HG03378 (cell line): Measurements from ENCODE around the gene CAMP.
"Not testable (repeated sequence)": the region's sequence is repeated elsewhere in the genome, so short reads cannot be mapped to it uniquely, and the experiment has no call there.

Experiments used
- ATAC-seq: cut with Tn5 transposase; IDR thresholded peaks from one replicate; pipeline ENCODE4 v1.9.1; 2021; ENCODE audit warnings: mild to moderate bottlenecking, moderate library complexity; ENCODE audit not compliant: unreplicated experiment

The CAMP gene

DNA sequence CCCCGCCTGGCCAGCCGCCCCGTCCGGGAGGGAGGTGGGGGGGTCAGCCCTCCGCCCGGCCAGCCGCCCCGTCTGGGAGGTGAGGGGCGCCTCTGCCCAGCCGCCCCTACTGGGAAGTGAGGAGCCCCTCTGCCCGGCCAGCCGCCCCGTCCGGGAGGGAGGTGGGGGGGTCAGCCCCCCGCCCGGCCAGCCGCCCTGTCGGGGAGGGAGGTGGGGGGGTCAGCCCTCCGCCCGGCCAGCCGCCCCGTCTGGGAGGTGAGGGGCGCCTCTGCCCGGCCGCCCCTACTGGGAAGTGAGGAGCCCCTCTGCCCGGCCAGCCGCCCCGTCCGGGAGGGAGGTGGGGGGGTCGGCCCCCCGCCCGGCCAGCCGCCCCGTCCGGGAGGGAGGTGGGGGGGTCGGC lies 11.5 kb upstream of the CAMP start:
- not testable (repeated sequence) for ATAC-seq

DNA sequence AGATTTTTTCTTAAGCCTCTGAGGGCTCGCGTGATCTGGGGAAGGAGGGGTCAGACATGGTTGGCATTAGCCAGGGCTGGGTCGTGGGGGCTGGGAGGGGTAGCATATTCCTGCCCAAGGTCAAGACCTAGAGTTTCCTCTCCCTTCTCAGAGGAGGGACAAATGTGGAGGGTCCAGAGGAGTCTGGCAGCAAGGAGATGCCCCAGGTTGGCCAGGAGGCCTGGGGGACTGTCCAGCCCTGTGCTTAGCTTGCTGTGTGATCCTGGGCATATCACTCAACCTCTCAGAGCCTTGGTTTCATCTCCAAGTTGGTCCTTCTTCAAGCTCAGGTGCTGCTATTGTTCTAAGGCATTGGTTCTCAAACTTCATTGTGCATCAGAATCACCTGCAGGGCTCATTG lies 9.1 kb upstream of the CAMP start:
- ATAC-seq = no peak

DNA sequence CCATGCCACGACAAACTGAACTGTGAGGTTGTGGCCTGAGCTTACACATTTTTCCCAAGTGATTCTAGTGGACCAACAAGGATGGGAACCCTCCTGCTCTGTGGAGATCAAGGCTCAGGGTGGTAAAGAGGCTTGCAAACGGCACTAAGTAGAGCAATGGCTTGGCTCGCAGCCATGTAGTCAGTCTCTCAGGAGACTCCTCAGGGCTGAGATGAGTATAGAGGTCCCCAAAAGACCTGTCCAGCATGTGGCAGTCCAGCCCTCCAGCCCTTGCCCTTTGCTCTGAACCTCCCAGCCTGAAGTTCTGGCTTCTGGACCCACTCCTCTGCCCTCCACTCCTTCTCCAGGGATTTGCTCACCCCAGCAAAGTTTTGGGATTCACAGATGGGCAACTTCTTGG lies 8.3 kb upstream of the CAMP start:
- no peak for ATAC-seq

DNA sequence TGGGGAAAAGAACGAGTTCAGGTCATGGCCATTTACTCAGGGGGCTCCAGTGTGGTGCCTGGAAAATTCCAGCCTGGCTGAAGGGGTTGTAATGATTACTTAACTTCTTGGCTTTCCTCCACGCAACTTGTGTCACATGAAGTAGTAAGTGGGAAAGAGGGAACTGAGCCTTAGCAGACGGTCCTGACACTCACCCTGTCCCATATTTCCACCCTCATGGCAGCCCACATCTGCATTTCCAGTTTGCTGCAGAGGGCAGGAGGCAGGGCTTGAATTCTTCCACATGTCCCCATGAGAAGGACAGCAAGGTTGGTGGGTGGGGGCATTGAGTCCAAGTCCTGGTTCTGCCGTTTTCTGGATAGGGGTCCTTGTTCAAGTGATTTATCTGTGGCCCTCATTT lies 7.8 kb upstream of the CAMP start:
- no peak for ATAC-seq

DNA sequence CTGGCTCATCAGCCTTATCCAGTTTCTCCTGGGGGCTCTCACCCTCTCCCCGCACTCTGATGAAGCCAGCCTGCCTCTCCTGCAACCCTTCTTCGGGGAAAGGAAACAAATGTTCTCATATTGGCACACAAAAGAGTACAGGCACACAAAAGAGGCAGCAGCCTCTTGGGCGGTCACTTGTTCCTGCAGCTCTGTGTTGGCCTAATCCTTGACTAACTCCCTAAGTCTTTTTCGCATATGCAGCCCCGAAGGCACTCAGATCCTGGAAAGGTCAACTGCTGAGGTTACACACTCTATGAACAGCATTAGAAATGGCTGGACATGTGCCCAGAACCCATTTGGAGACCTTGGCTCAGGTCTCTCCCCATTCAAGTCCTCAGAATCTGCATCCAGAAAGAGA lies 7.4 kb upstream of the CAMP start:
- no peak for ATAC-seq

DNA sequence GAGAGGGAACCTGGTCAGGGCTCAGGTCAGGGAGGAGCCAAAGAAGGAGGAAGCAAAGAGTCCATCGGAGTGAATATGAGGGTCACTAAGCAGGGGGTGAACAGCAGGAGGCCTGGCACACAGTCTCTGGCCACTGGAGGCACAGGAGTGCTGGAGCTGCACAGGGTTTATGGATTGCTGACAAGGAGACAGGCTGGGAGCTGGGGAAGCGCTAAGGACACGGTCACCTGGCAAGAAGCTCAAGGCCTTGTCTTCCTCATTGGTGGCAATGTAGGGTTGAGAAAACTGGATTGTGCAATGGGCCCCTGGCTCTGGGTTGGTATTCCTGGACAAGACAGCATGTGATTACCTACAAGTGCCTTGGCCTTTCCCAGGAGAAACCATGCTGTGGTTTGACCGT lies 5.8 kb upstream of the CAMP start:
- no peak for ATAC-seq

DNA sequence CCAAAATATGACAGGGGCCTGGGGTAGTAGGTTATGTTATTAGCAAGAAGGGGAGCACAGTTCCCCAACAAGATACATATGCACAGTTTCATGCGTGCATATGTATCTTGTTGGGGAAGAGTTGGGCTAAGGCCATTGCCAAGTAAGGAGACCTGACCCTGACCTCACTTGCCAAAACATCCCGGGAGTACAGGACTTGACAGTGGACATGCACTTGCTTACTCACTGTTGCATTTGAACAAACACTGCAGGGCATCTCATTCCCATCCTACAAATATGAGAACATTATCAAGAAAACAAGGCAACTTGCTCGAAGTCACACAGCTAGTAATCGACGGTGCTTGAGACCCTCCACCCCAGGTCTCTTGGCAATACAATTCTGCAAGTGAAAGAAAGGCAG lies 4.8 kb upstream of the CAMP start:
- ATAC-seq = no peak

DNA sequence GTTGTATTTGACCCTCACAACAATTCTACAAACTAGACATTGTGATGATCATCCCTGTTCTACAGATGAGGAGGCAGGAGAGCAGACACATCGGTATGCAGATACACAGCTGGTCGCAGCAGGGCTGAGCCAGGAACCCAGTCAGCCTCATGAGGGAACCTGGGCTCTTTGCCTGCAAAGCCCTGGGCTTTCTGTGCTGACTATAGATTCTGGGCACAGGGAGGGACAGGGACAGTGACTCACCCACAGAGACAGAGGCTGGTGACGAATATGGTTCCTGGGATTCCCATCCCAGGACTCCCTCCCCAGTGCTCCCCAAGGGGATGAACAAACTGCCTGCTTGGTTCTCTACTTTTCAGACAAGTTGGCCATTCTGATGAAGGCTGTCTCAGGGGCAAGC lies 3.8 kb upstream of the CAMP start:
- ATAC-seq = no peak

DNA sequence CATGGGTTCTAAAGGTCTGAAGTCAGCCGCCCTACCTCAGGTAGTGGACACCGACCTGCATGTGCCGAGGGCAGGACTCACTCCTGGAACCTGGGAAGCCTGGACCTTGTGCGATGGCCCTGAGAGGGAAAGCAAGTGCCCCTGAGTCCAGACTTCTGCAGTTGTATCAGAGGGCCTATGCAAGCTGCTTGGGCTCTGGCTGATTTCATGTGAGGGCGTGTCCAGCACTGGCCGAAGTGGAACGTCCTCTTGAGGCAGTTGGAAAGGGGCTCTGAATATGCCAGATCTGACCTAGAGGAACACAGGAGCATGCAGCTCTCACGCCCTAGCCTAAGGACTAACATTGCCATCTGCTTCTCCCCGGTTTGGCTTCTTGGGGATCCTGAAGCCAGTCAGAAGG lies 2.5 kb upstream of the CAMP start:
- ATAC-seq = no peak

DNA sequence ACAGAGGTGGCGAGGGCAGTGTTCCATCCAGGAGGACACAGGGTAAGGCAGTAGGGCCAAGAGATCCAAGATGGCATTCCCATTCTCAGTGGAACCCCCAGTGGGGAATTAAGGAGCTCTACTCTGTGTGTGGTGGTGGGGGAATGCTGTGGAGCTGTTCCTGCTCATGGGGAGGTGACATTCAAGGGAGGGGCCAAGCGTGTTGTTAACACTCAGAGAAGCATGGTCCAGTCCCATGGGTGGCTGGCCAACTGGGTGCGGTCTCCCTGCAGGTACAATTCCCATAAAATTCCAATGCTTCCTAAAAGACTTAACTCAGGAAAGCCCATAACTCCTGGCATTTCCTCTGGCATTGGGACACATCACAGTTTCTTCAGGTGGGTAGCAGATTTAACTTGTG lies 2.3 kb downstream of the CAMP start:
- no peak for ATAC-seq

DNA sequence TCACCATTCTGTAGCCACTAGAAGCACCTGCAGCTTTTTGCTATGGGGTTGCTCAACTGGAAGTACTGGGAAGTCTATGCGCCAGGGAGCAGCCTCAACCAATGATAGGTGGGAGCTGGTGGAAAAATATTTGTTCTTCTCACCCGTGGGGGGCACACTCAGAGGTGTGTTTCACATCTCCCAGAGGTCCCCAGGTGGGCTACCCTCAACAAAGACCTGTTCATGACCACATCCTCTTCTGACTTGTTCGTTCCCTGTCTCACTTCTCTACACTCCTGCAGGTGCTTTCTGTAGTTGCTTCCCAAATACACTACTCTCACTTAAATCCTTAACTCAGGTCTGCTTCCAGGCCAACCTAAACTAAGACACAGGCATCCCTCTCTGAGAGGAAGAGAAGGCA lies 3.6 kb downstream of the CAMP start:
- ATAC-seq = no peak

DNA sequence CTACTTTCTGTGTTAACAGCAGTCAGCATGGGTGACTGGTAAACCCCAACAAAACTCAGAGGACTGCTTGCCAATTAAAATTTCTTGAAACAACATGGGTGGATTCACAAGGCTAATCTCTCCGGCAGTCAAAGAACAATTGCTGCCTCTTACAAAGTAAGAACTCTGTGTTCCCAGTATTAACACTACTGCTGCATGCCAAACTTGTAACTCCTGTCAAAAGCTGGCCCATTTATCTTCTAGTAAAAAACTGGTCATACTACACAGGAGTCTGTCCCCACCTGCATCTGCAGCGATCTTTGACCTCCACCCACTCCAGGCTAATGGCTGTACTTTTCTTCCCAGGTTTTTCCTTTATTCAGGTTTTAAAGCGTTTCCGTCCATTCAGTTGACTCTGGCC lies 8.9 kb downstream of the CAMP start:
- no peak for ATAC-seq

DNA sequence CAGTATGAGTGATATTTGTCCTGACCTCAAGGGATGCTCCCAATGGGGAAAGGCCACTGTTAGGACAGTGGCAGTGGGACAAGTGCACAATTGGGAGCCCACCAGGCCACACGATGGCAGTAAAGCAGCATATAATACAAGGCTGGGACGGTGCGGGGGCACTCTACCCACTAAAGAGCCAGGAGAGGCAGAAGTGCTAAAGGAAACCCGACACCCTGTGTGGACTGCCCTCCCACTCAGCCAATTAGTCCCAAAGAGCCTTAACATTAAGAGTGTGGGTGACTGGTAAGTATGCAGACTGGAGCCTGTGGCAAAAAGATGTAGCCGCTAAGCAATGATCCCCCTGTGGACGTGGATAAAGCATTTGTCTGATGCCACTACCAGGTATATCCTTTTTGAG lies 9.4 kb downstream of the CAMP start:
- ATAC-seq = no peak

DNA sequence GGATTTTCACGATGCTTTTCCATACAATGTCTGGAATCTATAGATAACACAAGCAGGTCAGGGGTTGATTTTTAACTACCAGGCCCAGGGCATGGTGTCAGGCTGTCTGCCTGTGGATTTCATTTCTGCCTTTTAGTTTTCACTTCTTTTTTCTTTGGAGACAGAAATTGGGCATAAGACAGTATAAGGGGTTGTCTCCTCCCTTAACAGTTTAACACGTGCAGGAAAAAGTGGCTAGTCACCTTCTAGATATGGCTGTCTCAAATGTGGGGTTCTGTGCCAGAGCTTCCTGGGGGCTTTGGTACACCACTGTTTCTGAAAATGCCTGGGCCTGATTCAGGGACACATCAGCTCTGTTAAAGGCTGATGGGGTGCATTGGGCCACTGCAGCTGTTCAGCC lies 10.2 kb downstream of the CAMP start:
- ATAC-seq = no peak

DNA sequence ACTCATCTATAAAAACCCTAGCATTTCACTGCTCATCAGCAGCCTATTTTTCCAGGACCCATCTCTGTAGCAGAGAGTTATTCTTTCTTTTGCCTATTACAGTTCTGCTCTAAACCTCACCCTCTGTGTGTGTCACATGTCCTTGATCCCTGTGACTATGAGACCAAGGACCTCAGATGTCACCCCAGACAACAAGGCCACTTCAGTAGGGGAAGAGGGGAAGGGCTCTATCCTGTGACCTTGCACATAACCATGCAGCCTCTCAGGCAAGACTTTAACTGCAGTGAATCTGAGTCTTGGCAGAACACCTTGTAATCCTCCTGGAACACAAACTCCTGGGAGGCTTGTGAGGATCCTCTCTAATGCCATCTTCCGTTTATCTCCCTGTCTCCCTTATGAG lies 13.2 kb downstream of the CAMP start:
- ATAC-seq = no peak

DNA sequence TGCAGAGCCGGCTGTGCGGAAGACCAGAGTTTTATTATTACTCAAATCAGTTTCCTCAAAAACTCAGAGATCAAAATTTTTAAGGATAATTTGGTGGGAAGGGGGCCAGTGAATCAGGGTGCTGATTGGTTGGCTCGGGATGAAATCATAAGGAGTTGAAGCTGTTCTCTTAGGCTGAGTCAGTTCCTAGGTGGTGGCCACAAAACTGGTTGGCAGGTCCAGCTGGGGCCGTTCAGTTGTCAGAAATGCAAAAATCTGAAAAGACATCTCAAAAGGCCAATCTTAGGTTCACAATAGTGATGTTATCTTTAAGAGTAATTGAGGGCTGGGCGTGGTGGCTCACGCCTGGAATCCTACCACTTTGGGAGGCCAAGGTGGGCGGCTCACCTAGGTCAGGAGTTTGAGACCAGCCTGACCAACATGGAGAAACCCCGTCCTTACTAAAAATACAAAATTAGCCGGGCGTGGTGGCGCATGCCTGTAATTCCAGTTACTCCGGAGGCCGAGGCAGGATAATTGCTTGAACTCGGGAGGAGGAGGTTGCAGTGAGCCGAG lies 15.3 kb downstream of the CAMP start:
- no peak for ATAC-seq

DNA sequence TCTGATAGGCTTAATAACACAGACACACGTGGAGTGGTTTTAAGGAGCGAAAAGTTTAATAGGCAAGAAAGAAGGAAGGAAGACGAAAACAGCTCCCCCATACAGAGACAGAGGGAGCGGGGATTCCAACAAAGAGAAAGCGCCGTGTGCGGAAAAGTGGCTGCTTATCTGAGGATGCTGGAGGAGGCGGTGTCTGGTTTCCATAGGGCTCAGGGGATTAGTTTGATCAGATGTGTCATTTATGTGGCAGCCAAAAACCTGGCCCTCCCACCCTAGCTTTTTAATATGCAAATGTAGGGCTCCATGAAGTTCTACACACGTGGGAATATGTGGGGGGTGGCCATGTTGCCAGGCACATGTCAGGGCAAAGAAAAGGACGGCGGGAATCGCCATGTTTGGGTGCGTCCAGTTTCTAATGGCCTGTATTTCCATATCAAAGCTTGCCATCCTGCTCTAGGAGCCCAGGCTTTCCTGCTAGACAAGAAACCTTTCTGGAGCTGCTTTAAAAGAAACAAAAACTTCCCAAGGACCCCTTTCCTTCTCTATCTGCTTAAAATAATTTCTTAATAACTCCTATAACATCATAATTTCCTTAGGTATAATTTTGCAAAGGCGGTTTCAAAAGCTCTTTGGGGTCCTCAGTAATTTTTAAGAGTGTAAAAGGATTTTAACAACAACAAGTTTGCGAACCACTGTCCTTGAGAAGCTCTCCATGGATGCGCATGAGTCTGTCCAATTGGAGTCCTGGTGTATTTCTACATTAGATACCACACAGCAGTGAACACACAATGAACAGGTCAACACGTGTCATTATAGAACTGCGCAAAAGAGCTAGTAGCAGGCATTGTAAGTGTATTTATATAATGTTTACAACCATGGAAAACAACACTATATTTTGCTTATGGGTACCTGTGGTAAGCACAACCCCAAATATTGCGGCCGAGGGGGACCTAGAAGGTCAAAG lies 17.0 kb downstream of the CAMP start:
- no peak for ATAC-seq

DNA sequence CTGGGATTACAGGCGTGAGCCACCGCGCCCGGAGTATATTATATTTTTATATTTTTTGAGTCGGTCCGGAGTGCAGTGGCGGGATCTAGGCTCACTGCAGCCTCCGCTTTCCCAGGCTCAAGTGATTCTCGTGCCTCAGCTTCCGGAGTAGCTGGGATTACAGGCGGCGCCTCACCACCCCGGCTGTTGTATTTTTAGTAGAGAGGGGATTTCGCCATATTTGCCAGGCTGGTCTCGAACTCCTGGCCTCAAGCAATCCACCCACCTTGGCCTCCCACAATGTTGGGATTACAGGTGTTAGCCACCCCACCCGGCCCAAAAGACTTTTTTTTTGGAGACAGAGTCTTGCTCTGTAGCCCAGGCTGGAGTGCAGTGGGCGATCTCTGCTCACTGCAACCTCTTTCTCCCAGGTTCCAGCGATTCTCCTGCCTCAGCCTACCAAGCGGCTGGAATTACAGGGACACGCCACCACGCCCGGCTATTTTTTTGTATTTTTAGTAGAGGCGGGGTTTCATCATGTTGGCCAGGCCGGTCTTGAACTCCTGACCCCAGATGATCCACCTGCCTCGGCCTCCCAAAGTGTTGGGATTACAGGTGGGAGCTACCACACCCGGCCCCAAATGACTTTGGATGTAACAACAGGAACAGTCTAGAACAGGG lies 18.6 kb downstream of the CAMP start:
- no peak for ATAC-seq

DNA sequence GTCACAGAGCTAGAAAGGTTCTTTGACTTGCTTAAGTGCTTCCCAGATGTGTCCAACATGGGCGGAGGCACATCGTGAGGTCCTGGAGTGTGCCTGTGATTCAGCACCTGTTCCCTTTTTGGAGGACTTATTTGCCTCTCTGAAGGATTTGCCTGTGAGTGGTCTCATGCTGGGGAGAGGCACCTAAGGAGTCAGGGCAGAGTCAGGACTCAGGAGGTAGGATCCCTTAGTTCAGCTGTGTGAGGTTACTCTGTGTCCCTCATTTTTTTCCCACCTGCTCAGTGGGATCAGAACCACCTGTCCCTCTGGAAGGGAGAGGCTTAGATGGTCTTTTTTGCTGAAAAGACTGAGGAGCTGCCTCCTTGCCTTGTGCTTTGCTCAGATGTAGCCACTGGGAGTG lies 20.6 kb downstream of the CAMP start:
- no peak for ATAC-seq

DNA sequence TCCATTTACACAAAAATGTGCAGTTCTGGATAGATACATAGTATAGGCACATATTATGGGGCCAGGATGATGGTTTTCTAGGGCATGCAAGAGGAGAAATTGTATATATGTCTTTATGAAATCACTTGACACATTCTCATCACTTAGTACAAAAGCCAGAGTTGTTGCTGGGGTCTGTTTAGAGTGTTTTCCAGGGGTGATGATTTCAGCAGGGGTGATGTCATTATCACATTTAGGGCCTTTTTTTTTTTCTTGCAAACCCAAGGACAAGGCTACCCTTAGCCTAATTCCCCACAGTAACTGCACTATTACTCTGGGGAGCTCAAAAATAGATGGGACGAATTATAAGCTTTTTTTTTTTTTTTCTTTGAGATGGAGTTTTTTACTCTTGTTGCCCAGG lies 21.2 kb downstream of the CAMP start:
- no peak for ATAC-seq

DNA sequence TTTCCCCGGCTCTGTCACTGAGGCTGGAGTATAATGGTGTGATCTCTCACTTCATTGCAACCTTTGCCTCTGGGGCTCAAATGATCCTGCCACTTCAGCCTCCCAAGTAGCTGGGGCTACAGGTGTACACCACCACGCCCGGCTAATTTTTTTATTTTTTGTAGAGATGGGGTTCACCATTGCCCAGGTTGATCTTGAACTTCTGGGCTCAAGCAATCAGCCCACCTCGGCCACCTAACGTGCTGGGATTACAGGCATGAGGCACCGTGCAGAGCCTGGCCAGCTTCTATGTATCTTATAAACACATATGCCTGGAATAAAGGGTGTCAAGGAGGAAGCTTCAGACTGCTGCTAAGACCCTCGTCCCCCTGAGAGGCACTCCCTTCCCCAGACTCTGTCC lies 21.8 kb downstream of the CAMP start:
- no peak for ATAC-seq

DNA sequence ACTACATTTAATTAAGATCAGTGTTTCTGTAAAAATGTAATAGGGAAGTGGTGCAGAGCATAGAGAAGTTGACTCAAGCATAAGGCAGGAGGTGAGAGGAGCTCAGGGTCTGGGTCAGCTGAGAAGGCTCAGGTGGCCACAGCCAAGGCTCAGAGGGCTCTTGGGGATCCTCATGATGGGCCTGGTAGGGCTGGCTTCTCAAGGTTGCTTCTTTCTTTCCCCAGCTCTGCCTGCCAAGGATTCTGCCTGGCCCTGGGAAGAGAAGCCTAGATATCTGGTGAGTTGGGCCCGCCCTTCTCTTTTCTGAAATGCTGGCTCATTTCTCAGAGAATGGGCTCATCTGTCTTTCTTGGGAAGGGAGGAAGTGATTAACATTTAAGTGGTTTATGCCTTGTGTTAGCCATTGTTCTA lies 24.1 kb downstream of the CAMP start:
- no peak for ATAC-seq
